ENCODE results near the gene ADAMTS6. TPM values are rescaled to one million over a fixed set of nuclear protein-coding genes. Genes with fewer than 3 reads are reported as not detected.

Gene ADAMTS6
- total RNA-seq, 1 experiment from 2014 or later: 1.2 TPM

DNA sequence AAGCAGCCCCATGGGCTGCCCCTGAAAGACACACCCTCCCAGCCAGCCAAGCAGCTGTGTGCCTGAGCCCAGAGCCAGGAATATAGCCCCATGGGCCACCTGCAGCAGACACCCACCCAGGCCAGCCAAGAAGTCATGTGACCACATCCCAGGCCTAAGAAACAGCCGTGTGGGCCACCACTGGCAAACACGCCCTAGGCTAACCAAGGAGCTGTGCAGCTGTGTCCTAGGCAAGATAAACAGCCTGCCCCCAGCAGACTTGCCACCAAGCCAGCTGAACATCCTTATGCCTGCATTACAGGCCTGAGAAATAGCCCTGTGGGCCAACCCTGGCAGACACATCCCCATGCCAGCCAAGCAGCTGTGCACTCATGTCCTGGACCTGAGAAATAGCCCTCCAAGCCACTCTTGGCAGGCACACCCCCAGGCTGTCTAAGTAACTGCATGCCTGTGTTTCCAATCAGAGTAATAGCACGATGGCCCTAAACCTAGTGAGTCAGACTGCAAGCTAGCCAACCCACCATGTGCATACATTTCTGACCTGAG, 143.0 kb downstream of the ADAMTS6 start:
- intact Hi-C loops (cut with micrococcal nuclease; ENCODE audit: unreplicated experiment): no loop called here
- H3K27me3 Mint-ChIP-seq (ENCODE audit: unreplicated experiment): no peaks in the 10 kb centered on the region
- CTCF ChIA-PET: no interaction called here
- no peak for TF ChIP-seq CTCF (IDR thresholded peaks at IDR 0.05; ENCODE audit: unreplicated experiment)
- no peaks in the 10 kb centered on the region for H3K36me3 Mint-ChIP-seq (ENCODE audit: insufficient read depth, unreplicated experiment)
- DNase-seq: no peak
- BruUV-seq (replicated peaks): no TSS peak
- H3K9me3 Mint-ChIP-seq (ENCODE audit: low read depth, unreplicated experiment): peaks cover 16% of the 10 kb centered on the region
- H3K4me3 Mint-ChIP-seq (ENCODE audit: low read depth, unreplicated experiment): no peak overlapping the region
- H3K4me1 Mint-ChIP-seq (ENCODE audit: low read depth, unreplicated experiment): no peaks in the 10 kb centered on the region
- H3K27ac Mint-ChIP-seq (ENCODE audit: unreplicated experiment): no peak overlapping the region

DNA sequence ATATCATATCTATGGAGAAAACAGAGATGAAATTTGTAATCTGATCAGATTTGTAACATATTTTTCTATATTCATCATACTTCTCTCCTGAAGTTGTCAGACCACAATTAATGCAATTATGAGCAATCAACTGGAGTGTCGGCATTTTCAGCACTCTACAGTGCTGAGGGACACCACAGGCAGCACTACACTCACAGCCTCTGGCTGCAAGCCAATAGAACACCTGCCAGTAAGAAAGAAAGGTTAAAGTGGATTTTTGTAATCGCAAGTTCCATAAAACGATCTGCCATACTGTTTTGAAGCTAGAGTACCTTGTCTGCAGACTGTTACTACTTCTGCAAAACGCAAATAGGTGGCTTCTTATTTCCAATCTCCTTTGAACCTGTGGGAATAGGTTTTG, 147.6 kb downstream of the ADAMTS6 start:
- DNase-seq: peak; percentile 39
- H3K4me1 Mint-ChIP-seq (ENCODE audit: low read depth, unreplicated experiment): no peaks in the 10 kb centered on the region

GRCh38 chr5:65332591-65332990, 149.1 kb downstream of the ADAMTS6 start:
- CTCF ChIA-PET: interaction anchor here (0.8 kb wide), 1 partner anchor 21 kb away, joined by 3 read pairs; no protein-coding TSS in a partner anchor
- BruUV-seq (replicated peaks): no TSS peak

More for the DNA sequence above, 147.6 kb downstream of the ADAMTS6 start:
- H3K36me3 Mint-ChIP-seq (ENCODE audit: insufficient read depth, unreplicated experiment): no peaks in the 10 kb centered on the region
- H3K27me3 Mint-ChIP-seq (ENCODE audit: unreplicated experiment): no peaks in the 10 kb centered on the region
- TF ChIP-seq CTCF (IDR thresholded peaks at IDR 0.05; ENCODE audit: unreplicated experiment): no peak
- no TSS peak for BruUV-seq (replicated peaks)
- no peaks in the 10 kb centered on the region for H3K9me3 Mint-ChIP-seq (ENCODE audit: low read depth, unreplicated experiment)
- H3K27ac Mint-ChIP-seq (ENCODE audit: unreplicated experiment): no peak overlapping the region
- H3K4me3 Mint-ChIP-seq (ENCODE audit: low read depth, unreplicated experiment): no peak overlapping the region
- CTCF ChIA-PET: no interaction called here
- intact Hi-C loops (cut with micrococcal nuclease; ENCODE audit: unreplicated experiment): loop anchor here (5.0 kb wide), 1 partner anchor 517 kb away; no protein-coding TSS in a partner anchor

DNA sequence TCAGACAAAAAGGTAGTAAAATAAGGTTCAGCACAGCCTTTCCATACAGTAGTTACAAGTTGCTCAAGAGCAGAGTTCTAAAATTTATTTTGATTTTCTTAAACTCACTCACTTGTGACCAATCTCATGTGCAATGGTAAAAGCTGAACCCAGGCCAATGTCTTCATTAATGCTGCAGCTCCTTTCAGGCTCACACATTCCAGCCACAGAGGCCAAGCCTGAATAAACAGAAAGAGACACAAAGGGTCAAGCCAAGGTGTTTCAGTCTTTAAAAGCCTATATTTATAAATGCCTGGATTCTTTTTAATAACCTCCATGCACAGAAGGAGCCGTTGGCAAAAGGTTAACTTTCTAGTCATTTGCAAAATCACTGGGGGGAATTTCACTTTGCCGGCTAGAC, 152.5 kb downstream of the ADAMTS6 start:
- CTCF ChIA-PET: no interaction called here

More at GRCh38 chr5:65332591-65332990, 149.1 kb downstream of the ADAMTS6 start:
- DNase-seq: no peak
- Mint-ChIP-seq H3K36me3 (ENCODE audit: insufficient read depth, unreplicated experiment) (no peaks in the 10 kb centered on the region), H3K9me3 (ENCODE audit: low read depth, unreplicated experiment) (no peaks in the 10 kb centered on the region), H3K27me3 (ENCODE audit: unreplicated experiment) (no peaks in the 10 kb centered on the region), H3K4me1 (ENCODE audit: low read depth, unreplicated experiment) (no peaks in the 10 kb centered on the region), H3K27ac (ENCODE audit: unreplicated experiment) (no peak overlapping the region), H3K4me3 (ENCODE audit: low read depth, unreplicated experiment) (no peak overlapping the region)
- intact Hi-C loops (cut with micrococcal nuclease; ENCODE audit: unreplicated experiment): loop anchor here (5.0 kb wide), 1 partner anchor 515 kb away; no protein-coding TSS in a partner anchor
- no peak for TF ChIP-seq CTCF (IDR thresholded peaks at IDR 0.05; ENCODE audit: unreplicated experiment)

More for the DNA sequence above, 152.5 kb downstream of the ADAMTS6 start:
- H3K9me3 Mint-ChIP-seq (ENCODE audit: low read depth, unreplicated experiment): no peaks in the 10 kb centered on the region
- no peak overlapping the region for H3K27ac Mint-ChIP-seq (ENCODE audit: unreplicated experiment)
- H3K27me3 Mint-ChIP-seq (ENCODE audit: unreplicated experiment): no peaks in the 10 kb centered on the region
- no peak for DNase-seq
- no TSS peak for BruUV-seq (replicated peaks)
- intact Hi-C loops (cut with micrococcal nuclease; ENCODE audit: unreplicated experiment): no loop called here
- TF ChIP-seq CTCF (IDR thresholded peaks at IDR 0.05; ENCODE audit: unreplicated experiment): no peak
- no peak overlapping the region for H3K4me3 Mint-ChIP-seq (ENCODE audit: low read depth, unreplicated experiment)
- H3K4me1 Mint-ChIP-seq (ENCODE audit: low read depth, unreplicated experiment): no peaks in the 10 kb centered on the region
- no peaks in the 10 kb centered on the region for H3K36me3 Mint-ChIP-seq (ENCODE audit: insufficient read depth, unreplicated experiment)

Measured in Calu3 (cell line).